Muscle layer of duodenum (tissue), 2 donors: ENCODE results near the gene RABGAP1L.

Experiments used
- H3K27ac ChIP-seq: one replicate; pipeline ENCODE4 v1.7.0; 2013; ENCODE audit warnings: mild to moderate bottlenecking, low read length
- H3K27me3 ChIP-seq: one replicate; pipeline ENCODE4 v1.7.0; 2013; ENCODE audit warnings: low read depth, mild to moderate bottlenecking, control low read depth, low read length
- H3K36me3 ChIP-seq, 2 donors: one replicate each; pipeline ENCODE4 v1.7.0; 2013; ENCODE audit warnings: low read length in 2 of 2, control low read depth in 1 of 2, mild to moderate bottlenecking in 1 of 2; ENCODE audit not compliant: insufficient read depth in 2 of 2, control insufficient read depth in 1 of 2
- H3K4me1 ChIP-seq, 2 donors: one replicate each; pipeline ENCODE4 v1.7.0; 2013; ENCODE audit warnings: low read length in 2 of 2, mild to moderate bottlenecking in 2 of 2, control low read depth in 1 of 2, moderate library complexity in 1 of 2; ENCODE audit not compliant: insufficient read depth in 2 of 2, control insufficient read depth in 1 of 2
- H3K4me3 ChIP-seq, 2 donors: one replicate each; pipeline ENCODE4 v1.7.0; 2013; ENCODE audit warnings: low read length in 2 of 2, low read depth in 1 of 2, mild to moderate bottlenecking in 1 of 2
- H3K9me3 ChIP-seq, 2 donors: one replicate each; pipeline ENCODE4 v1.7.0; 2013; ENCODE audit warnings: low read length in 2 of 2, control low read depth in 1 of 2, mild to moderate bottlenecking in 1 of 2; ENCODE audit not compliant: control insufficient read depth in 1 of 2
- donor health status: healthy.

Gene RABGAP1L

GRCh38 chr1:174996476-174996875, 837.2 kb downstream of the RABGAP1L start:
- Histone ChIP-seq H3K9me3 (no peaks in the 10 kb centered on the region), H3K27me3 (no peaks in the 10 kb centered on the region), H3K4me3 (no peak overlapping the region), H3K4me1 (peaks cover 4% of the 10 kb centered on the region in 2 donors), H3K27ac (no peak overlapping the region), H3K36me3 (peaks cover 4 to 8% of the 10 kb centered on the region in 2 donors)

GRCh38 chr1:174997041-174997440, 837.7 kb downstream of the RABGAP1L start:
- Histone ChIP-seq H3K4me3 (no peak overlapping the region), H3K27ac (no peak overlapping the region), H3K27me3 (no peaks in the 10 kb centered on the region), H3K36me3 (peaks cover 4 to 8% of the 10 kb centered on the region in 2 donors), H3K4me1 (peaks cover 4 to 10% of the 10 kb centered on the region in 2 donors), H3K9me3 (no peaks in the 10 kb centered on the region)

- Histone ChIP-seq H3K27ac (peak overlapping the region; percentile 98), H3K9me3 (no peaks in the 10 kb centered on the region), H3K4me1 (peaks cover 4 to 20% of the 10 kb centered on the region in 2 donors), H3K36me3 (peaks cover 4 to 8% of the 10 kb centered on the region in 2 donors), H3K27me3 (no peaks in the 10 kb centered on the region), H3K4me3 (peak overlapping the region; percentile 77 to 98)
These were observed 839.4 kb downstream of the RABGAP1L start for GRCh38 chr1:174998569-174999215.

- Histone ChIP-seq H3K4me3 (peak overlapping the region; percentile 77 to 98), H3K36me3 (peaks cover 0 to 8% of the 10 kb centered on the region in 2 donors), H3K4me1 (peaks cover 4 to 20% of the 10 kb centered on the region in 2 donors), H3K27me3 (no peaks in the 10 kb centered on the region), H3K9me3 (no peaks in the 10 kb centered on the region), H3K27ac (peak overlapping the region; percentile 98)
These were observed 840.1 kb downstream of the RABGAP1L start for GRCh38 chr1:174999216-174999935.

GRCh38 chr1:174999936-175000696, 840.8 kb downstream of the RABGAP1L start, which contains the start of gene CACYBP:
Gene CACYBP (plus strand): TSS chr1:174999947. CDS start chr1:175000181, 234 bp downstream.
- Histone ChIP-seq H3K4me3 (peak within 1 kb of the TSS; percentile 90 to 98), H3K36me3 (peaks cover 2 to 8% of the 10 kb centered on the region in 2 donors), H3K27me3 (no peaks in the 10 kb centered on the region), H3K4me1 (peaks cover 4 to 20% of the 10 kb centered on the region in 2 donors), H3K27ac (peak within 1 kb of the TSS; percentile 98), H3K9me3 (no peaks in the 10 kb centered on the region)

GRCh38 chr1:175000697-175001187, 841.4 kb downstream of the RABGAP1L start:
- H3K4me1 ChIP-seq, result peaks cover 4 to 20% of the 10 kb centered on the region in 2 donors
- peak overlapping the region; percentile 90 to 98 for H3K4me3 ChIP-seq
- H3K9me3 ChIP-seq, result no peaks in the 10 kb centered on the region
- peaks cover 6 to 10% of the 10 kb centered on the region in 2 donors for H3K36me3 ChIP-seq
- H3K27me3 ChIP-seq, result no peaks in the 10 kb centered on the region
- peak overlapping the region; percentile 71 for H3K27ac ChIP-seq

- Histone ChIP-seq H3K4me3 (no peak overlapping the region), H3K36me3 (peaks cover 16 to 26% of the 10 kb centered on the region in 2 donors), H3K27me3 (no peaks in the 10 kb centered on the region), H3K4me1 (peaks cover 4 to 20% of the 10 kb centered on the region in 2 donors), H3K27ac (no peak overlapping the region), H3K9me3 (no peaks in the 10 kb centered on the region)
These were observed 843.7 kb downstream of the RABGAP1L start for GRCh38 chr1:175002910-175003517.

- Histone ChIP-seq H3K4me3 (no peak overlapping the region), H3K27me3 (no peaks in the 10 kb centered on the region), H3K27ac (no peak overlapping the region), H3K9me3 (no peaks in the 10 kb centered on the region), H3K4me1 (peaks cover 4 to 20% of the 10 kb centered on the region in 2 donors), H3K36me3 (peaks cover 21 to 28% of the 10 kb centered on the region in 2 donors)
These were observed 844.2 kb downstream of the RABGAP1L start for GRCh38 chr1:175003521-175003920.

GRCh38 chr1:175005085-175005783, 845.9 kb downstream of the RABGAP1L start:
- peaks cover 22 to 34% of the 10 kb centered on the region in 2 donors for H3K36me3 ChIP-seq
- no peaks in the 10 kb centered on the region for H3K27me3 ChIP-seq
- H3K4me1 ChIP-seq, result peaks cover 4 to 20% of the 10 kb centered on the region in 2 donors

GRCh38 chr1:175009532-175009931, 850.2 kb downstream of the RABGAP1L start:
- Histone ChIP-seq H3K27me3 (no peaks in the 10 kb centered on the region), H3K9me3 (no peaks in the 10 kb centered on the region), H3K4me1 (no peaks in the 10 kb centered on the region), H3K36me3 (peaks cover 63 to 65% of the 10 kb centered on the region in 2 donors), H3K27ac (no peak overlapping the region), H3K4me3 (no peak overlapping the region)

More at GRCh38 chr1:175005085-175005783, 845.9 kb downstream of the RABGAP1L start:
- H3K9me3 ChIP-seq, result no peaks in the 10 kb centered on the region
- no peak overlapping the region for H3K4me3 ChIP-seq
- H3K27ac ChIP-seq, result no peak overlapping the region
